Measurements from ENCODE around the gene RIT2. TPM values are rescaled to one million over a fixed set of nuclear protein-coding genes. Genes with fewer than 3 reads are reported as not detected.

RIT2 gene
- total RNA-seq, 1 experiment from 2014 or later: not detected

GRCh38 chr18:42822711-42823110 is 292.8 kb downstream of the RIT2 start:
- H3K36me3 ChIP-seq (ENCODE audit: low read depth): no peaks in the 10 kb centered on the region
- intact Hi-C loops (cut with micrococcal nuclease; ENCODE audit: unreplicated experiment): no loop called here
- no peak for DNase-seq
- TF ChIP-seq EZH2 (IDR thresholded peaks at IDR 0.05; ENCODE audit: low read depth): no peak
- TF ChIP-seq CTCF (conservative IDR thresholded peaks at IDR 0.05): no peak
- H3K79me2 ChIP-seq (ENCODE audit: low read depth): no peaks in the 10 kb centered on the region
- CTCF ChIA-PET: no interaction called here
- H3K4me1 ChIP-seq (replicated peaks; ENCODE audit: insufficient read depth): no peaks in the 10 kb centered on the region
- no peak overlapping the region for H2AFZ ChIP-seq
- H4K20me1 ChIP-seq (ENCODE audit: insufficient read depth): no peaks in the 10 kb centered on the region
- no peaks in the 10 kb centered on the region for H3K27me3 ChIP-seq (ENCODE audit: insufficient read depth, low read depth)
- no peaks in the 10 kb centered on the region for H3F3A ChIP-seq (ENCODE audit: insufficient read depth, low read depth)
- no peak overlapping the region for H3K4me3 ChIP-seq
- POLR2A ChIA-PET (ENCODE audit: unreplicated experiment): interaction anchor here (0.5 kb wide), 1 partner anchor 489 kb away, joined by 3 read pairs; no protein-coding TSS in a partner anchor
- no TSS peak for BruUV-seq (replicated peaks)
- no peaks in the 10 kb centered on the region for H3K9me3 ChIP-seq (ENCODE audit: insufficient read depth, low read depth)
- no peaks in the 10 kb centered on the region for H3K9me2 ChIP-seq (ENCODE audit: insufficient read depth)
- H3K27ac ChIP-seq: no peak overlapping the region
- no peak overlapping the region for H3K4me2 ChIP-seq

- intact Hi-C loops (cut with micrococcal nuclease; ENCODE audit: unreplicated experiment): no loop called here
- Histone ChIP-seq H3K4me3 (no peak overlapping the region), H3K9me3 (ENCODE audit: insufficient read depth, low read depth) (no peaks in the 10 kb centered on the region), H4K20me1 (ENCODE audit: insufficient read depth) (no peaks in the 10 kb centered on the region), H3K27me3 (ENCODE audit: insufficient read depth, low read depth) (no peaks in the 10 kb centered on the region), H3K36me3 (ENCODE audit: low read depth) (no peaks in the 10 kb centered on the region), H3F3A (ENCODE audit: insufficient read depth, low read depth) (no peaks in the 10 kb centered on the region), H3K79me2 (ENCODE audit: low read depth) (no peaks in the 10 kb centered on the region), H2AFZ (no peak overlapping the region), H3K27ac (no peak overlapping the region), H3K4me1 (replicated peaks; ENCODE audit: insufficient read depth) (no peaks in the 10 kb centered on the region), H3K4me2 (no peak overlapping the region), H3K9me2 (ENCODE audit: insufficient read depth) (no peaks in the 10 kb centered on the region)
- TF ChIP-seq CTCF (conservative IDR thresholded peaks at IDR 0.05): no peak
- no peak for TF ChIP-seq EZH2 (IDR thresholded peaks at IDR 0.05; ENCODE audit: low read depth)
- POLR2A ChIA-PET (ENCODE audit: unreplicated experiment): no interaction called here
- CTCF ChIA-PET: no interaction called here
- DNase-seq: no peak
- no TSS peak for BruUV-seq (replicated peaks)
Measured at GRCh38 chr18:42821492-42821891, 294.0 kb downstream of the RIT2 start.

GRCh38 chr18:42814618-42815017 is 300.9 kb downstream of the RIT2 start:
- Histone ChIP-seq H3K9me3 (ENCODE audit: insufficient read depth, low read depth) (no peaks in the 10 kb centered on the region), H3K4me3 (no peak overlapping the region), H2AFZ (no peak overlapping the region), H3K36me3 (ENCODE audit: low read depth) (no peaks in the 10 kb centered on the region), H3K4me2 (no peak overlapping the region), H3F3A (ENCODE audit: insufficient read depth, low read depth) (no peaks in the 10 kb centered on the region), H3K4me1 (replicated peaks; ENCODE audit: insufficient read depth) (no peaks in the 10 kb centered on the region), H4K20me1 (ENCODE audit: insufficient read depth) (no peaks in the 10 kb centered on the region), H3K27me3 (ENCODE audit: insufficient read depth, low read depth) (no peaks in the 10 kb centered on the region), H3K9me2 (ENCODE audit: insufficient read depth) (no peaks in the 10 kb centered on the region), H3K79me2 (ENCODE audit: low read depth) (no peaks in the 10 kb centered on the region), H3K27ac (no peak overlapping the region)
- CTCF ChIA-PET: no interaction called here
- DNase-seq: no peak
- no peak for TF ChIP-seq EZH2 (IDR thresholded peaks at IDR 0.05; ENCODE audit: low read depth)
- intact Hi-C loops (cut with micrococcal nuclease; ENCODE audit: unreplicated experiment): no loop called here
- no TSS peak for BruUV-seq (replicated peaks)
- POLR2A ChIA-PET (ENCODE audit: unreplicated experiment): no interaction called here

- no peak for DNase-seq
- intact Hi-C loops (cut with micrococcal nuclease; ENCODE audit: unreplicated experiment): no loop called here
- no peaks in the 10 kb centered on the region for H3K79me2 ChIP-seq (ENCODE audit: low read depth)
- H3K9me3 ChIP-seq (ENCODE audit: insufficient read depth, low read depth): no peaks in the 10 kb centered on the region
- H2AFZ ChIP-seq: no peak overlapping the region
- TF ChIP-seq EZH2 (IDR thresholded peaks at IDR 0.05; ENCODE audit: low read depth) (no peak), CTCF (conservative IDR thresholded peaks at IDR 0.05) (no peak)
- H3K4me1 ChIP-seq (replicated peaks; ENCODE audit: insufficient read depth): no peaks in the 10 kb centered on the region
- H3F3A ChIP-seq (ENCODE audit: insufficient read depth, low read depth): no peaks in the 10 kb centered on the region
- H3K27ac ChIP-seq: no peak overlapping the region
- no peaks in the 10 kb centered on the region for H3K9me2 ChIP-seq (ENCODE audit: insufficient read depth)
- H3K4me3 ChIP-seq: no peak overlapping the region
- no TSS peak for BruUV-seq (replicated peaks)
- CTCF ChIA-PET: no interaction called here
- H3K36me3 ChIP-seq (ENCODE audit: low read depth): no peaks in the 10 kb centered on the region
- no peaks in the 10 kb centered on the region for H4K20me1 ChIP-seq (ENCODE audit: insufficient read depth)
- POLR2A ChIA-PET (ENCODE audit: unreplicated experiment): no interaction called here
- no peak overlapping the region for H3K4me2 ChIP-seq
- H3K27me3 ChIP-seq (ENCODE audit: insufficient read depth, low read depth): no peaks in the 10 kb centered on the region
Measured at GRCh38 chr18:42814184-42814583, 301.3 kb downstream of the RIT2 start.
